ENCODE results near the gene PNKD.

PNKD gene

GRCh38 chr2:218273908-218274249, 3.6 kb downstream of the PNKD start:
- no peak for DNase-seq

- DNase-seq: no peak
Observed at GRCh38 chr2:218274586-218274985, 4.3 kb downstream of the PNKD start.

GRCh38 chr2:218275371-218276072, 5.2 kb downstream of the PNKD start:
- no peak for DNase-seq

- DNase-seq: no peak
Observed at GRCh38 chr2:218276986-218277755, 6.9 kb downstream of the PNKD start.

GRCh38 chr2:218277921-218278320, 7.6 kb downstream of the PNKD start:
- no peak for DNase-seq

- DNase-seq: no peak
Observed at GRCh38 chr2:218278531-218279360, 8.4 kb downstream of the PNKD start.

GRCh38 chr2:218280260-218280870, 10.0 kb downstream of the PNKD start:
- no peak for DNase-seq

- DNase-seq: no peak
Observed at GRCh38 chr2:218281449-218281848, 11.1 kb downstream of the PNKD start.

GRCh38 chr2:218282173-218282991, 12.1 kb downstream of the PNKD start:
- no peak for DNase-seq

- no peak for DNase-seq
Observed at GRCh38 chr2:218284106-218284811, 13.9 kb downstream of the PNKD start.

GRCh38 chr2:218285604-218286003, 15.3 kb downstream of the PNKD start:
- no peak for DNase-seq

GRCh38 chr2:218286570-218287459, 16.5 kb downstream of the PNKD start:
- DNase-seq: peak; percentile 94

GRCh38 chr2:218289639-218290315, 19.5 kb downstream of the PNKD start:
- DNase-seq: no peak

- no peak for DNase-seq
Observed at GRCh38 chr2:218290316-218291261, 20.3 kb downstream of the PNKD start.

- DNase-seq: peak; percentile 16
Observed at GRCh38 chr2:218291318-218292047, 21.2 kb downstream of the PNKD start.

GRCh38 chr2:218292048-218293014, 22.0 kb downstream of the PNKD start, which contains the start of gene TMBIM1:
TMBIM1 (minus strand) TSS chr2:218292503; CDS start chr2:218282141, 10,362 bp downstream.
- DNase-seq: peak; percentile 28

Measured in kidney glomerular epithelial cell (primary cell).